ENCODE data around the gene NUDT13. TPM values are rescaled to one million over a fixed set of nuclear protein-coding genes. Genes with fewer than 3 reads are reported as not detected.

Gene NUDT13
- total and polyA plus RNA-seq, 2 of the 8 experiments (the other 6 are each of a cell fraction or from before 2014, with no cell fraction given), result 1.5 to 1.9 TPM

DNA sequence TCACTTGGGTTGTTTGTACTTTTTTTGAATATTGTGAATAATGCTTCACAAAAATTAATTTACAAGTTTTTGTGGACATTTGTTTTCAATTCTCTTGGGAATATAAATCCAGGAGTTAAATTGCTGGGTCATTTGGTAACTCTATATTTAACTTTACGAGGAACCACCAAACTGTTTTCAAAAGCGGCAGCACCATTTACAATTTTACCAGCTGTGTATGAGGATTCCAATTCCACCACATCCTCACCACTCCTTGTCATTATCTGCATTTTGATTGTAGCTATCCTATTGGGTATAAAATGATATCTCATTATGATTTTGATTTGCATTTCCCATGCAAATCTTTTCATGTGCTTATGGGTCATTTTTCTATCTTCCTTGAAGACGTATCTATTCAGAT lies 4.0 kb upstream of the NUDT13 start:
- no peak overlapping the region for H3K4ac ChIP-seq (replicated peaks; ENCODE audit: insufficient read length, low read depth, low read length)
- H3K56ac ChIP-seq (replicated peaks; ENCODE audit: insufficient read length, low read depth, low read length), result no peak overlapping the region
- no peak overlapping the region for H3K27ac ChIP-seq (ENCODE audit: low read depth, low read length)
- no peak overlapping the region for H3K4me3 ChIP-seq (ENCODE audit: extremely low read depth in 1 of 4, insufficient read depth in 2 of 4, low read depth in 3 of 4, low read length in 4 of 4)
- H2BK120ac ChIP-seq (replicated peaks; ENCODE audit: low read depth, low read length), result no peak overlapping the region
- ChIA-PET CTCF (ENCODE audit: partially characterized antibody) (no interaction called here), POLR2A (ENCODE audit: partially characterized antibody) (interaction anchor here (8.5 kb wide), 1 partner anchor 8 kb away, joined by 82 read pairs; the partner anchor contains the start of gene P4HA1)
- no peak overlapping the region for H2BK20ac ChIP-seq (ENCODE audit: low read length)
- no peak overlapping the region for H3K9ac ChIP-seq (replicated peaks in 1 of 4; ENCODE audit: extremely low read depth in 1 of 4, low read depth in 3 of 4, low read length in 3 of 4)
- peaks cover 2% of the 10 kb centered on the region; the same call in 1 of the 2 replicates for H3K23me2 ChIP-seq (ENCODE audit: low read depth, low read length)
- TF ChIP-seq TCF12 (IDR thresholded peaks at IDR 0.05; ENCODE audit: low read depth, low read length), result no peak
- TF ChIP-seq TAF7 (optimal IDR thresholded peaks at IDR 0.05; ENCODE audit: borderline replicate concordance, low read depth, low read length), result no peak
- TF ChIP-seq KDM5A (IDR thresholded peaks at IDR 0.05; ENCODE audit: low read length), result no peak
- no peak for TF ChIP-seq TAF1 (IDR thresholded peaks at IDR 0.05; ENCODE audit: low read depth, low read length)
- TF ChIP-seq, protein P1, sequence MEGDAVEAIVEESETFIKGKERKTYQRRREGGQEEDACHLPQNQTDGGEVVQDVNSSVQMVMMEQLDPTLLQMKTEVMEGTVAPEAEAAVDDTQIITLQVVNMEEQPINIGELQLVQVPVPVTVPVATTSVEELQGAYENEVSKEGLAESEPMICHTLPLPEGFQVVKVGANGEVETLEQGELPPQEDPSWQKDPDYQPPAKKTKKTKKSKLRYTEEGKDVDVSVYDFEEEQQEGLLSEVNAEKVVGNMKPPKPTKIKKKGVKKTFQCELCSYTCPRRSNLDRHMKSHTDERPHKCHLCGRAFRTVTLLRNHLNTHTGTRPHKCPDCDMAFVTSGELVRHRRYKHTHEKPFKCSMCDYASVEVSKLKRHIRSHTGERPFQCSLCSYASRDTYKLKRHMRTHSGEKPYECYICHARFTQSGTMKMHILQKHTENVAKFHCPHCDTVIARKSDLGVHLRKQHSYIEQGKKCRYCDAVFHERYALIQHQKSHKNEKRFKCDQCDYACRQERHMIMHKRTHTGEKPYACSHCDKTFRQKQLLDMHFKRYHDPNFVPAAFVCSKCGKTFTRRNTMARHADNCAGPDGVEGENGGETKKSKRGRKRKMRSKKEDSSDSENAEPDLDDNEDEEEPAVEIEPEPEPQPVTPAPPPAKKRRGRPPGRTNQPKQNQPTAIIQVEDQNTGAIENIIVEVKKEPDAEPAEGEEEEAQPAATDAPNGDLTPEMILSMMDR (IDR thresholded peaks at IDR 0.05; ENCODE audit: control extremely low read depth in 1 of 3, insufficient read depth in 1 of 3, low read depth in 1 of 3, low read length in 3 of 3), result no peak
- TF ChIP-seq, protein P2, sequence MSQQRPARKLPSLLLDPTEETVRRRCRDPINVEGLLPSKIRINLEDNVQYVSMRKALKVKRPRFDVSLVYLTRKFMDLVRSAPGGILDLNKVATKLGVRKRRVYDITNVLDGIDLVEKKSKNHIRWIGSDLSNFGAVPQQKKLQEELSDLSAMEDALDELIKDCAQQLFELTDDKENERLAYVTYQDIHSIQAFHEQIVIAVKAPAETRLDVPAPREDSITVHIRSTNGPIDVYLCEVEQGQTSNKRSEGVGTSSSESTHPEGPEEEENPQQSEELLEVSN (IDR thresholded peaks at IDR 0.05), result no peak
- TF ChIP-seq HDAC2 (IDR thresholded peaks at IDR 0.05; ENCODE audit: borderline replicate concordance in 1 of 2, low read depth in 2 of 2, low read length in 2 of 2), result no peak
- TF ChIP-seq MAFK (IDR thresholded peaks at IDR 0.05; ENCODE audit: low read depth, low read length), result no peak
- no peak for TF ChIP-seq BRCA1 (IDR thresholded peaks at IDR 0.05; ENCODE audit: low read depth, low read length)
- TF ChIP-seq SIX5 (IDR thresholded peaks at IDR 0.05; ENCODE audit: low read depth, low read length), result no peak
- H3K9me3 ChIP-seq (ENCODE audit: insufficient read depth in 2 of 2, low read depth in 1 of 2, low read length in 1 of 2), result 0 out of 4 replicates have a peak, but pooled peaks cover 0 to 4% of the 10 kb centered on the region in 2 experiments
- H4K5ac ChIP-seq (ENCODE audit: insufficient read length, low read depth, low read length), result no peak overlapping the region
- H2BK5ac ChIP-seq (ENCODE audit: low read depth, low read length), result no peak overlapping the region
- H2AK5ac ChIP-seq (ENCODE audit: low read depth, low read length), result no peak overlapping the region
- H2BK15ac ChIP-seq (ENCODE audit: low read length), result no peak overlapping the region
- H2BK12ac ChIP-seq (ENCODE audit: low read depth, low read length), result no peak overlapping the region
- no peak overlapping the region for H4K8ac ChIP-seq (ENCODE audit: extremely low read depth, insufficient read depth, low read length)
- no peaks in the 10 kb centered on the region for H4K20me1 ChIP-seq (replicated peaks in 1 of 2; ENCODE audit: control insufficient read depth in 1 of 2, insufficient read depth in 2 of 2, low read length in 2 of 2)
- H4K91ac ChIP-seq (replicated peaks; ENCODE audit: insufficient read length, low read length), result no peak overlapping the region
- 93% methylated on average over 3 of the region's 3 CpGs; no CpG with 5 or more reads in 1 of the 2 experiments for WGBS, 2 experiments (ENCODE audit: extremely low coverage in 1 of 2, insufficient coverage in 1 of 2, insufficient read length in 1 of 2, insufficient replicate concordance in 2 of 2, low coverage in 1 of 2, low lambda C conversion rate in 2 of 2, missing lambda C conversion rate in 1 of 2)
- H3K79me1 ChIP-seq (ENCODE audit: low read depth, low read length), result no peaks in the 10 kb centered on the region
- H2AFZ ChIP-seq (ENCODE audit: low read length), result no peak overlapping the region
- no peaks in the 10 kb centered on the region for H3K27me3 ChIP-seq (replicated peaks in 1 of 4; ENCODE audit: control insufficient read depth in 3 of 4, extremely low read depth in 1 of 4, insufficient read depth in 3 of 4, low read length in 3 of 4)
- H3K4me1 ChIP-seq (replicated peaks in 1 of 4; ENCODE audit: control insufficient read depth in 3 of 4, insufficient read depth in 4 of 4, low read length in 3 of 4), result peaks cover 0 to 2% (median 0%) of the 10 kb centered on the region in 4 experiments; a peak in 1 of 7 replicates
- H3K36me3 ChIP-seq (ENCODE audit: control insufficient read depth in 2 of 4, insufficient read depth in 4 of 4, low read length in 3 of 4), result no peaks in the 10 kb centered on the region
- H3K18ac ChIP-seq (ENCODE audit: extremely low read depth, low read length), result no peak overlapping the region
- no peak overlapping the region for H3K14ac ChIP-seq (ENCODE audit: insufficient read length)
- FAIRE-seq, result no peak
- H3K79me2 ChIP-seq (ENCODE audit: control insufficient read depth in 1 of 2, insufficient read depth in 2 of 2, low read length in 2 of 2), result no peaks in the 10 kb centered on the region
- no peak for DNase-seq (ENCODE audit: low read depth in 1 of 2, low spot score in 2 of 2)
- no peak overlapping the region for H3K4me2 ChIP-seq (ENCODE audit: insufficient read depth in 1 of 2, low read depth in 2 of 2, low read length in 2 of 2)
- H3K23ac ChIP-seq (ENCODE audit: insufficient read length), result no peak overlapping the region
